ENCODE data around the gene CDYL. TPM values are rescaled to one million over a fixed set of nuclear protein-coding genes. Genes with fewer than 3 reads are reported as not detected.
"Not testable (repeated sequence)": the region's sequence is repeated elsewhere in the genome, so short reads cannot be mapped to it uniquely, and the experiment has no call there.

The CDYL gene
- total RNA-seq, 1 donor from 2014 or later: 27.2 TPM

DNA sequence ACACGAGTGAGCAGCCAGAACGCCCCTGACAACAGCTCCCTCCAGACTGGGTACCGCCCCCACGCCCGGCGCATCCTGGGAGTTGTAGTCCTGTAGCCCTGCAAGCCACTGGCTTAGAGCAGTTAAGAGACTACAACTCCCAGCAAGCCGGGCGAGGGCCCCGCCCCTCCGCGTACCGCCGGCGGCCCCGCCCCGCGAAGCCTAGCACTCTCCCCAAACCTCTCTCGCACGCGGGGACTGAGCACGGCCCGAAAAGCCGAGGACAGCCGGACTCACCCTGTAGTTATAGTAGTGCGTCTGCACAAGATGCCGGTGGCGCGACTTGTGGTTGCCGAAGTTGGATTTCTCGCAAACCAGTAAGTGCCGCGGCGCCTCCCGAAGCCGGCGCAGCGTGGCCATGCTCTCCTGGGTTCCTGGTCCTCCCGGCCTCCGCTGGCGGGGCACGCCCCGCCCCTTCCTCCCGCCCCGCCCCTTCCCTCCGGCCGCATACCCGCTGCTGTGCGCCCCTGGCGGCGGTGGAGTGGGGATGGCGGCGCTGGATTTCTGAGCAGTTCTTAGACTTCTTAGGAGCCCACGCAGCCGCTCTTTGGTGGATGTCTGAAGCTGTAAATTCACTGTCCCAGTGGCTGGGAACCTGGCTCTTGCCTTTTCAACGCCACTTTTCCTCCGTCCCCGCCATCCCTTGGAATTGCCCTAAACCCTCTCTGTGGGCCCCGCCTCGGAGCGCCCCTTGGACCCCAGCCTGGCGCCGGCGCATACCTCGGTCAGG, 227.6 kb downstream of the CDYL start, which contains the start of gene RPP40:
Gene RPP40 (minus strand): TSS at position 434 of the 769 bp plus-strand sequence. CDS start 35 bp downstream, at position 399.
- ATAC-seq (ENCODE audit: poor library complexity): peak; percentile 100
- DNase-seq: peak; percentile 99
- intact Hi-C loops (cut with DNase I): no loop called here

DNA sequence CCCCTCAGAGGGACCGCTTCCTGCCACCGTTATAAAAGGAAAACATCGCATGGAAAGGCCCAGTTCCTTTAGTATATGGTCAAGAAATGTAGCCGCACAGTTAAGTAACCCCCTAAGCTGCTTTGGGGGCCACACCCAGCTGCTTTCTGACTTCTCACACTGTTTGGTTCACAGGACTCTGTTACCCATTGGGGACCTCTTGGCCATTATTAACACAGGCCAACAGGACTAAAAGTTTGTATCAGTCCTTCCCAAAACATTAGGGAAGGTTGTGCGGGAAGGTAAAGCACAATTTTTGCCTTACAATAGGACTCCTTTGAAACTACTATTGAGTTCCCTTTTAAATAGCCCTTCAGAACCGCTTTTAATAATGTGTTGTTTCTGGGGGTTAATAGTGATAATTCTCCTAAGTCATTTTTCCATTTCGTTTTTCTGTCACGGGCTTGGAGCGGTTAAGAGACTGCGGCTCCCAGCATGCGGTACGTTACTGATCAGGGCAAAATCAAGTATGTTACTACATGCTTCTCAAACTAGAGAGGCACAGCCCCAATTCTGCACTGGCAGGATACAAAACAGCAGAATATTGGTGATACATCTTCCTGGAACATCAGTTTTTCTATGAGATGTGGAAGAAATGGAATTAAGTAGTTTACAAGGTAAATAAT, 228.3 kb downstream of the CDYL start:
- ATAC-seq (ENCODE audit: poor library complexity): no peak
- intact Hi-C loops (cut with DNase I): no loop called here

DNA sequence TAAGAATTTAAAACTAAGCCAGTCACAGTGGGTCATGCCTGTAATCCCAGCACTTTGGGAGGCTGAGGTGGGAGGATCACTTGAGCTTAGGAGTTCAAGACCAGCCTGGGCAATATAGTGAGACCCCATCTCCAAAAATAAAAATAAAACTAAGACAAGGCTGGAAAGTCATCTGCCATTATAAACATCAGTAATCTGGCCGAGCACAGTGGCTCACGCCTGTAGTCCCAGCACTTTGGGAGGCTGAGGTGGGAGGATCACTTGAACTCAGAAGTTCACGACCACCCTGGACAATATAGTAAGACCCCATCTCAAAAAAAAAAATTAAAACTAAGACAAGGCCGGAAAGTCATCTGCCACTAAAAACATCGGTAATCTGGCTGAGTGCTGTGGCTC, 228.8 kb downstream of the CDYL start:
- intact Hi-C loops (cut with DNase I); ATAC-seq (ENCODE audit: poor library complexity); DNase-seq: not testable (repeated sequence)

More for the DNA sequence above, 228.3 kb downstream of the CDYL start:
- no peak for DNase-seq

Other genes starting within 250 kb of the CDYL start
- 3.1 TPM for gene RPP40, start 227.6 kb downstream of the CDYL start, total RNA-seq

Data from Right ventricle myocardium superior (tissue), 1 donor.